ENCODE data around the gene TCFL5.

- no peak for TF ChIP-seq ZNF211 (tag by site-specific recombination; IDR thresholded peaks at IDR 0.05; ENCODE audit: low read depth)
- no peak for TF ChIP-seq ZNF777 (tag by site-specific recombination; IDR thresholded peaks at IDR 0.05; ENCODE audit: borderline replicate concordance)
- no peak for TF ChIP-seq YY1 (tag by site-specific recombination; IDR thresholded peaks at IDR 0.05)
- TF ChIP-seq INSM2 (tag by site-specific recombination; IDR thresholded peaks at IDR 0.05): no peak
- TF ChIP-seq ZNF76 (tag by site-specific recombination; IDR thresholded peaks at IDR 0.05; ENCODE audit: borderline replicate concordance, low read depth): no peak
- TF ChIP-seq PATZ1 (tag by site-specific recombination; IDR thresholded peaks at IDR 0.05): no peak
- no peak for TF ChIP-seq ZNF121 (tag by site-specific recombination; IDR thresholded peaks at IDR 0.05)
- TF ChIP-seq ZNF202 (tag by site-specific recombination; IDR thresholded peaks at IDR 0.05; ENCODE audit: borderline replicate concordance): no peak
- TF ChIP-seq CTCF (tag by site-specific recombination; IDR thresholded peaks at IDR 0.05): no peak
- TF ChIP-seq ZNF580 (tag by site-specific recombination; IDR thresholded peaks at IDR 0.05): no peak
- no peak for TF ChIP-seq ZBTB11 (tag by site-specific recombination; conservative IDR thresholded peaks at IDR 0.05; ENCODE audit: low read depth)
Observed at GRCh38 chr20:62839261-62839660, 22.4 kb downstream of the TCFL5 start.
